Astrocyte (in vitro differentiated cells and primary cell): ENCODE results near the gene FAM168A. TPM values are rescaled to one million over a fixed set of nuclear protein-coding genes. Genes with fewer than 3 reads are reported as not detected.

Experiments
- DNase-seq: peaks from one replicate; pipeline ENCODE4 v3.0.0-alpha.2; 2010; ENCODE audit warnings: low read depth
- FAIRE-seq: peaks from 2 replicates; lab custom pipeline; 2011; peaks lifted over from hg19 to GRCh38; lab: Jason Lieb, UNC
- H2AFZ ChIP-seq: 2 replicates; pipeline ENCODE4 v1.6.0; 2012; ENCODE audit warnings: low read depth, low read length, inconsistent platforms
- H3K27ac ChIP-seq: 2 replicates; pipeline ENCODE4 v1.5.1; 2011; ENCODE audit warnings: low read depth, low read length, inconsistent platforms
- H3K27me3 ChIP-seq: 2 replicates; pipeline ENCODE4 v1.6.0; 2011; ENCODE audit warnings: low read length, inconsistent platforms; ENCODE audit not compliant: insufficient read depth
- H3K36me3 ChIP-seq: 2 replicates; pipeline ENCODE4 v1.5.1; 2011; ENCODE audit warnings: low read length, inconsistent platforms; ENCODE audit not compliant: insufficient read depth
- H3K4me1 ChIP-seq: 2 replicates; pipeline ENCODE4 v1.5.1; 2011; ENCODE audit warnings: low read length, inconsistent platforms; ENCODE audit not compliant: insufficient read depth
- H3K4me2 ChIP-seq: 2 replicates; pipeline ENCODE4 v1.6.0; 2012; ENCODE audit warnings: low read length, inconsistent platforms
- H3K4me3 ChIP-seq: 2 replicates; pipeline ENCODE4 v1.5.1; 2011; ENCODE audit warnings: low read depth, mild to moderate bottlenecking, low read length, inconsistent platforms; ENCODE audit not compliant: insufficient read depth
- H3K79me2 ChIP-seq: 2 replicates; pipeline ENCODE4 v1.6.0; 2012; ENCODE audit warnings: mild to moderate bottlenecking, low read length, inconsistent platforms; ENCODE audit not compliant: insufficient read depth
- H3K9ac ChIP-seq: 2 replicates; pipeline ENCODE4 v1.6.0; 2012; ENCODE audit warnings: mild to moderate bottlenecking, low read length, inconsistent platforms
- H3K9me3 ChIP-seq: 2 replicates; pipeline ENCODE4 v1.5.1; 2012; ENCODE audit warnings: low read depth, mild to moderate bottlenecking, low read length, inconsistent platforms; ENCODE audit not compliant: insufficient read depth
- H4K20me1 ChIP-seq: 2 replicates; pipeline ENCODE4 v1.6.0; 2012; ENCODE audit warnings: low read length, inconsistent platforms; ENCODE audit not compliant: insufficient read depth
- H3K27ac Mint-ChIP-seq: one replicate; pipeline ENCODE4 v1.8.0; 2021; ENCODE audit warnings: mild to moderate bottlenecking, mixed read lengths; ENCODE audit not compliant: unreplicated experiment
- H3K27me3 Mint-ChIP-seq: one replicate; pipeline ENCODE4 v1.8.0; 2021; ENCODE audit warnings: low read depth, mixed read lengths; ENCODE audit not compliant: unreplicated experiment
- H3K36me3 Mint-ChIP-seq: one replicate; pipeline ENCODE4 v1.8.0; 2021; ENCODE audit warnings: low read depth, mixed read lengths; ENCODE audit not compliant: unreplicated experiment
- H3K4me1 Mint-ChIP-seq: one replicate; pipeline ENCODE4 v1.8.0; 2021; ENCODE audit warnings: low read depth, mixed read lengths; ENCODE audit not compliant: unreplicated experiment
- H3K4me3 Mint-ChIP-seq: one replicate; pipeline ENCODE4 v1.8.0; 2021; ENCODE audit warnings: mild to moderate bottlenecking, moderate library complexity, mixed read lengths; ENCODE audit not compliant: unreplicated experiment
- H3K9me3 Mint-ChIP-seq: one replicate; pipeline ENCODE4 v1.8.0; 2021; ENCODE audit warnings: mild to moderate bottlenecking, mixed read lengths; ENCODE audit not compliant: unreplicated experiment
- EZH2 ChIP-seq: IDR thresholded peaks from 2 replicates; pipeline ENCODE4 v1.6.1; 2012; ENCODE audit warnings: mild to moderate bottlenecking, low read length, inconsistent platforms; ENCODE audit not compliant: insufficient read depth
- total RNA-seq: library from RNA; stranded (reverse); gene quantifications from 2 replicates; pipeline ENCODE4 v1.2.1, GENCODE V29; 2021
- TF ChIP-seq, protein P1 (sequence below): IDR thresholded peaks from 2 replicates; pipeline ENCODE4 v1.5.1; 2011; ENCODE audit warnings: low read depth, mild to moderate bottlenecking, inconsistent platforms, low read length, moderate library complexity; ENCODE audit not compliant: insufficient read depth

The FAM168A gene
- total RNA-seq, 1 donor from 2014 or later: 44.8 TPM

DNA sequence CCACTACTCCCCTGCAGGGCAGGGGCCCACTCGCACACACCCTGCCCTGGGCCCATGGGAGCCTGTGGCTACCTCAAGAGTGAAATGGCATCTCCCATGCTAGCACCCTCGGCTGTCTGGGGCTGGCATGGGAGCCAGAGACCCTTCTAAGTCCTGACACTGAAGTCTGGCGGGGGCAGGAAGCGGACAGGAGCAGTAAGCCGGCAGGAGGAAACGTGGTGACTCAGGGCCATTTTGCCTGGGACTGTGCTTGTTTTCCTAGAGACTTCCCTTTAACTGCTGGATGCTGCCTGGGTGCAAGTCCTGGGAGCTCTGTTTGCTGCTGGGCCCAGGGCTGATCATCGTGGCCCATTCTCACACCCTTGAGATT, 204.9 kb downstream of the FAM168A start:
- Mint-ChIP-seq H3K27ac (no peak overlapping the region), H3K4me1 (peaks cover 7% of the 10 kb centered on the region), H3K9me3 (peaks cover 5% of the 10 kb centered on the region), H3K27me3 (no peaks in the 10 kb centered on the region), H3K4me3 (no peak overlapping the region), H3K36me3 (peaks cover 7% of the 10 kb centered on the region)
- TF ChIP-seq, protein P1, sequence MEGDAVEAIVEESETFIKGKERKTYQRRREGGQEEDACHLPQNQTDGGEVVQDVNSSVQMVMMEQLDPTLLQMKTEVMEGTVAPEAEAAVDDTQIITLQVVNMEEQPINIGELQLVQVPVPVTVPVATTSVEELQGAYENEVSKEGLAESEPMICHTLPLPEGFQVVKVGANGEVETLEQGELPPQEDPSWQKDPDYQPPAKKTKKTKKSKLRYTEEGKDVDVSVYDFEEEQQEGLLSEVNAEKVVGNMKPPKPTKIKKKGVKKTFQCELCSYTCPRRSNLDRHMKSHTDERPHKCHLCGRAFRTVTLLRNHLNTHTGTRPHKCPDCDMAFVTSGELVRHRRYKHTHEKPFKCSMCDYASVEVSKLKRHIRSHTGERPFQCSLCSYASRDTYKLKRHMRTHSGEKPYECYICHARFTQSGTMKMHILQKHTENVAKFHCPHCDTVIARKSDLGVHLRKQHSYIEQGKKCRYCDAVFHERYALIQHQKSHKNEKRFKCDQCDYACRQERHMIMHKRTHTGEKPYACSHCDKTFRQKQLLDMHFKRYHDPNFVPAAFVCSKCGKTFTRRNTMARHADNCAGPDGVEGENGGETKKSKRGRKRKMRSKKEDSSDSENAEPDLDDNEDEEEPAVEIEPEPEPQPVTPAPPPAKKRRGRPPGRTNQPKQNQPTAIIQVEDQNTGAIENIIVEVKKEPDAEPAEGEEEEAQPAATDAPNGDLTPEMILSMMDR: no peak
- TF ChIP-seq EZH2: no peak
- H3K79me2 ChIP-seq: peaks cover 23% of the 10 kb centered on the region
- peak overlapping the region; percentile 33 for H3K9ac ChIP-seq
- no peak for DNase-seq
- no peaks in the 10 kb centered on the region for H3K36me3 ChIP-seq
- FAIRE-seq: no peak
- H4K20me1 ChIP-seq: peaks cover 37% of the 10 kb centered on the region
- no peak overlapping the region for H2AFZ ChIP-seq
- H3K4me2 ChIP-seq: peak overlapping the region; percentile 30
- no peak overlapping the region for H3K4me3 ChIP-seq
- no peaks in the 10 kb centered on the region for H3K27me3 ChIP-seq
- no peak overlapping the region for H3K27ac ChIP-seq
- no peaks in the 10 kb centered on the region for H3K9me3 ChIP-seq
- H3K4me1 ChIP-seq: peaks cover 16% of the 10 kb centered on the region

DNA sequence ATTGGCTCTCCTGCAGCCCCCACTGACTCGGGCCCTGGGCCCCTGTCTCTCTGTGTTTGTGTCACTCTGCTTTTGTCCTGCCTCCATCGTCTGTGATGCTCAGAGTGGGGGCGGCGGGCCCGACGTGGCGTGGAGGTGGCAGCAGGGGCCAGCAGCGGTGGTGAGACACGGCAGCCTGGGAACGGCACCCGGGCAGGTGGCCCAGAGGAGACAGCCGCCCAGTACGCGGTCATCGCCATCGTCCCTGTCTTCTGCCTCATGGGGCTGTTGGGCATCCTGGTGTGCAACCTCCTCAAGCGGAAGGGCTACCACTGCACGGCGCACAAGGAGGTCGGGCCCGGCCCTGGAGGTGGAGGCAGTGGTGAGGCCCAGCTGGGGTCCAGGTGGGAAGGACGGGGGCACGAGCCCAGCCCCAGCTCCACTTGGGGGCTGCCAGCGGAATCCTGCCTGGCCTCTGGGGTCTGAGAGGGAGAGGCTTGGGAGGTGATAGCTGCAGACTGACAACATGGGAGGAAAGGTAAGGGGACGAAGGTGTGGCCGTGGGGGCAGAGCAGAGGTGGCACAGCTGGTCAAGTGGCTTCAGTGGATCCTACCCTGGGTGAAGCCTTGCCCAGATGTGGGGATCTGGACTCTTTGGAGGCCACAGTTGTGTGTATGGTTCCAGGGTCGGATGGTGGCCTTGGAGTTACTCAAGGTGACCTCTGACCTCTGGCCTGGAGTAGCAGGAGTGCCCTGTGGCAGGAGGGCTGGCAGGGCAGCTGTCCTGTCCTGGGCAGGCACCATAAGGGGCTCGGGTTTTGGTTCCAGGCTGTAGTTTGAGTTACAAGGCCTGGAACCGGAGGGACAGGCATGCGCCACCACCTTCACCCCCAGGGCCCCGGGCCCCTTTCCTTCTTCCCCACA, 205.6 kb downstream of the FAM168A start:
- Mint-ChIP-seq H3K27me3 (no peaks in the 10 kb centered on the region), H3K9me3 (peaks cover 5% of the 10 kb centered on the region), H3K4me3 (no peak overlapping the region), H3K27ac (no peak overlapping the region), H3K36me3 (peaks cover 7% of the 10 kb centered on the region), H3K4me1 (peaks cover 7% of the 10 kb centered on the region)
- Histone ChIP-seq H3K4me3 (no peak overlapping the region), H3K27me3 (no peaks in the 10 kb centered on the region), H3K79me2 (peaks cover 29% of the 10 kb centered on the region), H3K36me3 (no peaks in the 10 kb centered on the region), H3K4me1 (peaks cover 16% of the 10 kb centered on the region), H3K9ac (peak overlapping the region; percentile 33), H3K9me3 (no peaks in the 10 kb centered on the region), H2AFZ (no peak overlapping the region), H3K4me2 (no peak overlapping the region), H3K27ac (no peak overlapping the region), H4K20me1 (peaks cover 44% of the 10 kb centered on the region)
- FAIRE-seq (no peak), DNase-seq (no peak)
- TF ChIP-seq EZH2: no peak
- TF ChIP-seq, protein P1: no peak

DNA sequence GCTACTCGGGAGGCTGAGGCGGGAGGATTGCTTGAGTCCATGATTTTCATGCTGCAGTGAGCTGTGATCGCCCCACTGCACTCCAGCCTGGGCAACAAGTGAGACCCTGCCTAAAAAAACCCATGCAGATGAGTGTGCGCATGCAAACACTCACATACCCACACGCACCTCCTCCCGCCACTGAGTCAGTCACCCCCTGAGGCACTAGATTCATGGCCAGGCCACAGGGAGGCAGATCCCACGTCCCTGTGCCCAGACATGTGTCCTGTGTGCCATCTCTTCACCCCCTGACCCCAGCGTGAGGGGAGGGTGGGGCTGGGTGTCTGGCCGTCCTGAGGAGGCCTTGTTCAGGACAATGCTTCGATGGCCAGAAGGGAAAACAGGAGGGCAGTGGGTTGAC, 206.2 kb downstream of the FAM168A start:
- Histone ChIP-seq H3K4me3 (no peak overlapping the region), H3K27me3 (no peaks in the 10 kb centered on the region), H2AFZ (no peak overlapping the region), H3K4me1 (peaks cover 16% of the 10 kb centered on the region), H3K27ac (no peak overlapping the region), H4K20me1 (peaks cover 48% of the 10 kb centered on the region), H3K9me3 (no peaks in the 10 kb centered on the region), H3K9ac (no peak overlapping the region), H3K79me2 (peaks cover 34% of the 10 kb centered on the region), H3K4me2 (no peak overlapping the region), H3K36me3 (no peaks in the 10 kb centered on the region)
- H3K27me3 Mint-ChIP-seq: no peaks in the 10 kb centered on the region
- no peak overlapping the region for H3K27ac Mint-ChIP-seq
- TF ChIP-seq EZH2: no peak
- TF ChIP-seq, protein P1: no peak
- H3K9me3 Mint-ChIP-seq: peaks cover 5% of the 10 kb centered on the region
- FAIRE-seq (no peak), DNase-seq (no peak)
- no peak overlapping the region for H3K4me3 Mint-ChIP-seq
- H3K4me1 Mint-ChIP-seq: peaks cover 7% of the 10 kb centered on the region
- peaks cover 7% of the 10 kb centered on the region for H3K36me3 Mint-ChIP-seq
